ENCODE data around the gene DNAL1.

Gene DNAL1, protein sequence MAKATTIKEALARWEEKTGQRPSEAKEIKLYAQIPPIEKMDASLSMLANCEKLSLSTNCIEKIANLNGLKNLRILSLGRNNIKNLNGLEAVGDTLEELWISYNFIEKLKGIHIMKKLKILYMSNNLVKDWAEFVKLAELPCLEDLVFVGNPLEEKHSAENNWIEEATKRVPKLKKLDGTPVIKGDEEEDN

GRCh38 chr14:73644531-73645247 is at the start of gene DNAL1:
Gene DNAL1 (plus strand): TSS chr14:73644986. CDS start chr14:73645040, 54 bp downstream.
- no peaks in the 10 kb centered on the region for H3K36me3 ChIP-seq
- H3K27me3 ChIP-seq: no peaks in the 10 kb centered on the region
- H3K4me1 ChIP-seq: peaks cover 0 to 16% (median 12%) of the 10 kb centered on the region in 4 donors
- peak; percentile 91 to 95 for DNase-seq
- H3K9me3 ChIP-seq: no peaks in the 10 kb centered on the region
- peak within 1 kb of the TSS; percentile 76 to 82 for H3K4me3 ChIP-seq
- TF ChIP-seq, protein P1, sequence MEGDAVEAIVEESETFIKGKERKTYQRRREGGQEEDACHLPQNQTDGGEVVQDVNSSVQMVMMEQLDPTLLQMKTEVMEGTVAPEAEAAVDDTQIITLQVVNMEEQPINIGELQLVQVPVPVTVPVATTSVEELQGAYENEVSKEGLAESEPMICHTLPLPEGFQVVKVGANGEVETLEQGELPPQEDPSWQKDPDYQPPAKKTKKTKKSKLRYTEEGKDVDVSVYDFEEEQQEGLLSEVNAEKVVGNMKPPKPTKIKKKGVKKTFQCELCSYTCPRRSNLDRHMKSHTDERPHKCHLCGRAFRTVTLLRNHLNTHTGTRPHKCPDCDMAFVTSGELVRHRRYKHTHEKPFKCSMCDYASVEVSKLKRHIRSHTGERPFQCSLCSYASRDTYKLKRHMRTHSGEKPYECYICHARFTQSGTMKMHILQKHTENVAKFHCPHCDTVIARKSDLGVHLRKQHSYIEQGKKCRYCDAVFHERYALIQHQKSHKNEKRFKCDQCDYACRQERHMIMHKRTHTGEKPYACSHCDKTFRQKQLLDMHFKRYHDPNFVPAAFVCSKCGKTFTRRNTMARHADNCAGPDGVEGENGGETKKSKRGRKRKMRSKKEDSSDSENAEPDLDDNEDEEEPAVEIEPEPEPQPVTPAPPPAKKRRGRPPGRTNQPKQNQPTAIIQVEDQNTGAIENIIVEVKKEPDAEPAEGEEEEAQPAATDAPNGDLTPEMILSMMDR (IDR thresholded peaks at IDR 0.05): peak in 1 of 2 experiments; percentile 13
- intact Hi-C loops (cut with DNase I; ENCODE audit: low total_unique reads): loop anchor here (5.0 kb wide), 1 partner anchor 68 kb away; the partner anchor contains the start of gene PNMA1
- peak within 1 kb of the TSS; percentile 87 to 89 for H3K27ac ChIP-seq

DNA sequence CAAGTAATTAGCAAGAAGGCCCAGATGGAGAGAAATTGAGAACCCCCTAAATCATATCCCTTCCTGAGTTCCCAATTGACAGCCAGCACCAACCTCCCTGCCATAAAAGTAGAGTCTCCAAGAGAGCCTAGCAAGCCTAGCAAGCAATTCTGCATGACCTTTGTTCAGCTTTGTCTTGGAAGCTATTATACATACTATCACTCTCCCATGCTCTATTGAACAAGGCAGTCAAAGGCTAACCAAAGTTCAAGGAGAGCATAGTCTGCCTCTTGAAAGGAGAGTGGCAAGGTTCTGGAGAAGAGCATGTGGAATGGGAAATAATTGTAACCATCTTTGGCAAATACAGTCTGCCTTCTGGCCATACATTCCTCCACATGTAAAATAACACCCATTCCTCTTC is 45.3 kb upstream of the DNAL1 start:
- H3K36me3 ChIP-seq: no peaks in the 10 kb centered on the region
- no peak overlapping the region for H3K27ac ChIP-seq
- TF ChIP-seq, protein P1 (IDR thresholded peaks at IDR 0.05): no peak
- intact Hi-C loops (cut with DNase I; ENCODE audit: low total_unique reads): no loop called here
- no peaks in the 10 kb centered on the region for H3K9me3 ChIP-seq
- H3K4me3 ChIP-seq: no peak overlapping the region
- no peaks in the 10 kb centered on the region for H3K4me1 ChIP-seq
- H3K27me3 ChIP-seq: no peaks in the 10 kb centered on the region
- no peak for DNase-seq

DNA sequence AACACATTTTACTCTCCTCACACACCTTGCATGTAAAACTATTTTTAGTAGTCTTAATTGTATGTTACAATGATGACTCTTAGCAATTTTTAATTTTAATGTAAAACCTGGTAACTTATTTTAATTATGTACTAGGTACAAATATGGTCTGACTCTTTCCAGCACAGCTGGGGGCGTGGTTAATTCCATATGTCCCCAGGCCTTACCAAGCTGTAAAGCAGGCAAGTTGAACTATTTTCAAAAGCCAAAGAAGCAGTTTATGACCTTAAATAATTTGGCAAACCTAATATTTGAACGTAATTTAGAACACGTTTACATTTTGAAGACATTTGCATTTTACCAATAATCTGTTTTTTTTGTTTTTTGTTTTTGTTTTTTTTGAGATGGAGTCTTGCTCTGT is 41.8 kb upstream of the DNAL1 start:
- no peak overlapping the region for H3K27ac ChIP-seq
- intact Hi-C loops (cut with DNase I; ENCODE audit: low total_unique reads): no loop called here
- no peaks in the 10 kb centered on the region for H3K9me3 ChIP-seq
- H3K27me3 ChIP-seq: no peaks in the 10 kb centered on the region
- H3K36me3 ChIP-seq: no peaks in the 10 kb centered on the region
- H3K4me1 ChIP-seq: no peaks in the 10 kb centered on the region
- TF ChIP-seq, protein P1 (IDR thresholded peaks at IDR 0.05): no peak
- H3K4me3 ChIP-seq: no peak overlapping the region
- no peak for DNase-seq

DNA sequence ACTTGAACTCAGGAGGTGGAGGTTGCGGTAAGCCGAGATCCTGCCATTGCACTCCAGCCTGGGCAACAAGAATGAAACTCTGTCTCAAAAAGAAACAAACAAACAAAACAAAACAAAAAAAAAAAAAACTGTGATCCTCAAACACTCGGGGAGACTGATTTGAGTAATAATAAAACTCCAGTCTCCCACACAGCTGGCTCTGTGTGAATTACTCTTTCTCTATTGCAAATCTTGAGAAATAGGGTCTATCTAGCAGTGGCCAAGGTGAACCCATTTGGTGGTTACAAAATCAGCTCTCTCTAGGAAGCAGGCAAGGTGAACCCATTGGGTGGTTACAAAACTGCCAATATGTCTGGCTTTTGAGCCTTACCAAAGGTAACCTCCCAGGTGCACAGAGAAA is 38.5 kb upstream of the DNAL1 start:
- H3K4me1 ChIP-seq: no peaks in the 10 kb centered on the region
- H3K36me3 ChIP-seq: no peaks in the 10 kb centered on the region
- no peaks in the 10 kb centered on the region for H3K9me3 ChIP-seq
- no peak overlapping the region for H3K27ac ChIP-seq
- H3K27me3 ChIP-seq: no peaks in the 10 kb centered on the region
- TF ChIP-seq, protein P1 (IDR thresholded peaks at IDR 0.05): no peak
- no peak overlapping the region for H3K4me3 ChIP-seq
- no peak for DNase-seq
- intact Hi-C loops (cut with DNase I; ENCODE audit: low total_unique reads): no loop called here

DNA sequence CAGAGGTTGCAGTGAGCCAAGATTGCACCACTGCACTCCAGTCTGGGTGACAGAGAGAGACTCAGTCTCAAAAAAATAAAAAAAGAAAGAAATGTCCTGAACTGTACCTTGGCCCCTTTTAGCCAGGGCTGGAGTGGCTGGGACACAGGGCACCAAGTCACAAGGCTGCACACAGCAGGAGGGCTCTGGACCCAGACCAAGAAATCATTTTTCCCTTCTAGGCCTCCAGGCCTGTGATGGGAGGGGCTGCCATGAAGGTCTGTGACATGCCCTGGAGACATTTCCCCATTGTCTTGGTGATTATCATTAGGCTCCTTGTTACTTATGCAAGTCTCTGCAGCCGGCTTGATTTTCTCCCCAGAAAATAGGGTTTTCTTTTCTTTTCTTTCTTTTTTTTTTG is 37.5 kb upstream of the DNAL1 start:
- no peak for DNase-seq
- Histone ChIP-seq H3K27ac (no peak overlapping the region), H3K9me3 (no peaks in the 10 kb centered on the region), H3K4me1 (peaks cover 0 to 5% (median 2%) of the 10 kb centered on the region in 4 donors), H3K36me3 (no peaks in the 10 kb centered on the region), H3K27me3 (no peaks in the 10 kb centered on the region), H3K4me3 (no peak overlapping the region)
- TF ChIP-seq, protein P1 (IDR thresholded peaks at IDR 0.05): no peak
- intact Hi-C loops (cut with DNase I; ENCODE audit: low total_unique reads): no loop called here

Data from tibial artery (tissue), 4 donors.